ENCODE data around the gene PLEKHA5.

GRCh38 chr12:19404242-19404880, 274.8 kb downstream of the PLEKHA5 start:
- TF ChIP-seq CTCF (IDR thresholded peaks at IDR 0.05; ENCODE audit: low read length), result no peak
- TF ChIP-seq EZH2 (IDR thresholded peaks at IDR 0.05; ENCODE audit: borderline replicate concordance, low read length), result no peak

All from OCI-LY1 (cell line).